ENCODE results near the gene CDR2L. TPM values are rescaled to one million over a fixed set of nuclear protein-coding genes. Genes with fewer than 3 reads are reported as not detected.
A peak's percentile ranks its signal among the peaks of the same experiment; 100 is the strongest.

Gene CDR2L
- total RNA-seq, 4 donors from 2014 or later: 14.6 to 36.7 (median 24.3) TPM

DNA sequence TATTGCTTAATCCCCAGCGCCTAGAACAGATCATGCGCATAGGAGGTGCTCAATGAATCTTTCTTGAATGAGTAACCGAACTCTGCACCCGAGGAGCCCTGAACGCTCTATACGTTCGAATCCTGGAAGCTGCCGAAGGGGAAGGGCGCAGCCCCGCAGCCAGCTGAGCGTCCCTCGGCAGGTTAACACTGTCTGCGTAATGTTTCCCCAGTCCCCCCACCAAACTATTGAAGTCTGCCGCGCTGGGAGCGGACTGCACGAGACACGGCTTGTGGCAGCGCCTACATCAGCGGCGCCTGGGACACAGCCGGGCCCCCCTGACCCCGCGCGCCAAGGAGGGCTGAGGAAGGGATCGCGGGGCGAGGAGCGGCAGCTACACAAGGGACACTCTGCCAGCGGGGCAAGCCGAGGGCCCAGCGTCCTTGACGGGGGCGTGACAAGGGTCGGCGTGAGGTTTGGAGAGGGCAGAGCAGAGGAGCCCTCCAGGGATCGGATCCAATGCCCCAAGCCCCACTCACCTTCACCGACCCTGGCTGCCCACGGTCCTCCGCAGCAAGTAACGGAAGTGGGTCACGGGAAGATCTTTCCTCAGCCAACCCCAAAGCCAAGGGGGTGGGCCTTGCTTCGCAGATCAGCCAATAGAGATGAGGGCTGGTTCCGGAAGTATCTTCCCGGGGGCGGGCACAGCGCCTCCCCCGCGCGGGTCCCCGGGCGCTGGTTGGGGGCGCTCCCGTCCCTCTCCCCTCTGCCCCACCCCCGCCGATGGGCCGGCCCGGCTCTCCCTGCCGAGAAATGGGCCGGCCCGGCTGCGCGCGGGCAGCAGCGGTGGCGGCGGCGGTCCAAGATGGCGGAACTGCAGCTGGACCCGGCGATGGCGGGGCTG lies 59.2 kb downstream of the CDR2L start, which contains the start of the genes ATP5PD and KCTD2:
TSS of gene ATP5PD (minus strand) at position 563 of the 883 bp plus-strand sequence. CDS start 4,319 bp downstream, outside the sequence.
TSS of gene KCTD2 (plus strand) at position 819 of the 883 bp plus-strand sequence. CDS start at position 845, 26 bp downstream.
- Histone ChIP-seq H3K36me3 (peaks cover 5 to 30% (median 18%) of the 10 kb centered on the region in 4 donors), H3K4me1 (peaks cover 16 to 53% (median 42%) of the 10 kb centered on the region in 4 donors), H3K9me3 (no peaks in the 10 kb centered on the region), H3K27me3 (no peaks in the 10 kb centered on the region), H3K4me3 (peak within 1 kb of the TSS; percentile 70 to 95 (median 90)), H3K27ac (replicated peaks in 1 of 4) (peak within 1 kb of the TSS; percentile 96 to 97 (median 97))
- peak; percentile 99 for DNase-seq (ENCODE audit: extremely low spot score)
- intact Hi-C loops (cut with DNase I): no loop called here
- 0% methylated on average over 24 of the region's 72 CpGs for WGBS
- TF ChIP-seq POLR2AphosphoS5 (IDR thresholded peaks at IDR 0.05) (peak; percentile 97 to 100), EP300 (IDR thresholded peaks at IDR 0.05) (no peak), POLR2A (IDR thresholded peaks at IDR 0.05; ENCODE audit: low read depth) (peak; percentile 98), CTCF (IDR thresholded peaks at IDR 0.05) (peak in 1 of 3 experiments; percentile 18)

DNA sequence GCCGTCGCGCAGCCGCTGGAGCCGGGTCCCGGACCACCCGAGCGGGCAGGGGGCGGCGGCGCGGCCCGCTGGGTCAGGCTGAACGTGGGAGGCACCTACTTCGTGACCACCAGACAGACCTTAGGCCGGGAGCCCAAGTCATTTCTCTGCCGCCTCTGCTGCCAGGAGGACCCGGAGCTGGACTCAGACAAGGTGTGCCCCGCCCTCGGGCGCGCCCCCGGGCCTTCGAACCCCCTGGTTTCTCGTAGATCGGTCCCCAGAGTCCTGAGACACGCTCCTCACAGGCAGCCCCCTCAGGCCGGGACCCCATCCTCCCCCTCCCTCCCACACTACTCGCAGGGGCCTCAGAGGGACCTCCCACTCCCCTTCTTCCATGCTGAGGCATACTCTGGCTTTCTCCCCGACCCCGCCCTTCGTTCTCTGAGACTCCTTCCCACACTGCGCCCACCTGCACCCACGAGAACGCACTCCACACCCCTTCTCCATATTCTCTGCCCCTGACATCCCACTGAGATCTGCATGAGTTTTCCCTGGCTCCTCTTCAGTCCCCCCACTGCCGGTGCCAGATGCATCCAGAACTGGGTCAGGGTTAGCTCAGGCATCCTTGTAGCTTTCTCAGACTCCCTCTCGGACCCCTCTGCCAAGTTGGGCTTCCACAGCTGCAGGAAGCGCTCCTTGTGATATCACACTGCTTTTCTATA lies 60.1 kb downstream of the CDR2L start:
- Histone ChIP-seq H3K27ac (replicated peaks in 1 of 4) (peak overlapping the region; percentile 96 to 97 (median 97)), H3K36me3 (peaks cover under 1 to 30% (median 18%) of the 10 kb centered on the region in 4 donors), H3K9me3 (no peaks in the 10 kb centered on the region), H3K4me1 (peaks cover 16 to 53% (median 42%) of the 10 kb centered on the region in 4 donors), H3K4me3 (peak overlapping the region; percentile 70 to 95 (median 90)), H3K27me3 (no peaks in the 10 kb centered on the region)
- intact Hi-C loops (cut with DNase I): no loop called here
- DNase-seq (ENCODE audit: extremely low spot score): no peak
- TF ChIP-seq EP300 (IDR thresholded peaks at IDR 0.05): no peak
- TF ChIP-seq POLR2AphosphoS5 (IDR thresholded peaks at IDR 0.05): no peak
- TF ChIP-seq CTCF (IDR thresholded peaks at IDR 0.05): no peak
- TF ChIP-seq POLR2A (IDR thresholded peaks at IDR 0.05; ENCODE audit: low read depth): no peak
- WGBS: under 1% methylated on average over 18 of the region's 38 CpGs

DNA sequence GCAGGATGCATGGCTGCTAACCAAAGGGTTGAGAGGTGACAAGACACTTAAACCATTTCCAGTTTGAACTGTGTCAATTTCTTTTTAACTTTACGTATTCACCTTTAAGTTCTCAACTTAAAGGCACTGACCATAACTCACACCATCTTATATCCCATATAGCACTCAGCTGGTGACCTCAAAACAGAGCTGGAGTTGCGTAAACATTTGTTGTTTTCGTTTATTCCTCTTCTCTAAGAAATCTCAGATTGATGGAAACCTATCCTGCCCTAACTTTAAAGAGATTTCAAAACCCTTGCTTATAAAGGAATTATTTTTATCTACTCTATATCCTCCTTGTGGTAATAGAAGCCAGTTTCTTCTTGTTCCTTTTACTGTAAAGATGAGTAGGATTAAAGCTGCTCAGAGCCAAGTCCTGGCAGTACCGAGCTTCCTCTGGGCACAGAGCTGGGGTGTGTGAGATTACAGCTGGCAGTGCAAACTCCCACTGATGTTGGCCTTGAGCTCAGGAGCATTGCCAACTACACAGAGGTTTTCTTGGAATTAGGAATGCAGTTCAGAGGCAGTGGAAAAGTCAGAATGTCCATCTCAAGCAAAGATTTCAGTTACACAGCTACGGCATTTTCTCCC lies 60.9 kb downstream of the CDR2L start:
- H3K27me3 ChIP-seq: no peaks in the 10 kb centered on the region
- TF ChIP-seq CTCF (IDR thresholded peaks at IDR 0.05) (no peak), POLR2AphosphoS5 (IDR thresholded peaks at IDR 0.05) (no peak), EP300 (IDR thresholded peaks at IDR 0.05) (no peak), POLR2A (IDR thresholded peaks at IDR 0.05; ENCODE audit: low read depth) (no peak)
- peak overlapping the region; percentile 70 to 95 (median 90) for H3K4me3 ChIP-seq
- no peaks in the 10 kb centered on the region for H3K9me3 ChIP-seq
- peak overlapping the region; percentile 96 to 97 (median 97) for H3K27ac ChIP-seq (replicated peaks in 1 of 4)
- peaks cover 9 to 38% (median 26%) of the 10 kb centered on the region in 4 donors for H3K36me3 ChIP-seq
- intact Hi-C loops (cut with DNase I): no loop called here
- DNase-seq (ENCODE audit: extremely low spot score): no peak
- 27% methylated on average over 5 of the region's 5 CpGs for WGBS
- H3K4me1 ChIP-seq: peaks cover 16 to 46% (median 42%) of the 10 kb centered on the region in 4 donors

GRCh38 chr17:75049057-75049456 lies 61.6 kb downstream of the CDR2L start:
- H3K9me3 ChIP-seq: no peaks in the 10 kb centered on the region
- peaks cover 16 to 45% (median 40%) of the 10 kb centered on the region in 4 donors for H3K4me1 ChIP-seq
- H3K27ac ChIP-seq (replicated peaks in 1 of 4): peak overlapping the region; percentile 96 to 97 (median 97)
- peaks cover 15 to 45% (median 33%) of the 10 kb centered on the region in 4 donors for H3K36me3 ChIP-seq
- 89% methylated on average over 5 of the region's 5 CpGs for WGBS
- intact Hi-C loops (cut with DNase I): no loop called here
- H3K27me3 ChIP-seq: no peaks in the 10 kb centered on the region
- no peak for TF ChIP-seq CTCF (IDR thresholded peaks at IDR 0.05)
- TF ChIP-seq POLR2A (IDR thresholded peaks at IDR 0.05; ENCODE audit: low read depth): no peak
- DNase-seq (ENCODE audit: extremely low spot score): no peak
- H3K4me3 ChIP-seq: no peak overlapping the region
